OCI-LY1 (cell line): ENCODE results near the gene NTNG1.

Experiments
- EZH2 ChIP-seq: fragments of 200-600 bp; sonication (generic), shearing (Covaris generic); IDR thresholded peaks from 2 replicates; pipeline ENCODE4 v1.8.0; 2017; ENCODE audit warnings: borderline replicate concordance, mixed run types, mild to moderate bottlenecking, antibody characterized with exemption, low read length, moderate library complexity, mixed read lengths
- TF ChIP-seq, protein P1 (sequence below): fragments of 200-600 bp; sonication (generic), shearing (Covaris generic); IDR thresholded peaks from 2 replicates; pipeline ENCODE4 v1.5.1; 2017; ENCODE audit warnings: mild to moderate bottlenecking, antibody characterized with exemption, low read length, moderate library complexity, mixed read lengths

DNA sequence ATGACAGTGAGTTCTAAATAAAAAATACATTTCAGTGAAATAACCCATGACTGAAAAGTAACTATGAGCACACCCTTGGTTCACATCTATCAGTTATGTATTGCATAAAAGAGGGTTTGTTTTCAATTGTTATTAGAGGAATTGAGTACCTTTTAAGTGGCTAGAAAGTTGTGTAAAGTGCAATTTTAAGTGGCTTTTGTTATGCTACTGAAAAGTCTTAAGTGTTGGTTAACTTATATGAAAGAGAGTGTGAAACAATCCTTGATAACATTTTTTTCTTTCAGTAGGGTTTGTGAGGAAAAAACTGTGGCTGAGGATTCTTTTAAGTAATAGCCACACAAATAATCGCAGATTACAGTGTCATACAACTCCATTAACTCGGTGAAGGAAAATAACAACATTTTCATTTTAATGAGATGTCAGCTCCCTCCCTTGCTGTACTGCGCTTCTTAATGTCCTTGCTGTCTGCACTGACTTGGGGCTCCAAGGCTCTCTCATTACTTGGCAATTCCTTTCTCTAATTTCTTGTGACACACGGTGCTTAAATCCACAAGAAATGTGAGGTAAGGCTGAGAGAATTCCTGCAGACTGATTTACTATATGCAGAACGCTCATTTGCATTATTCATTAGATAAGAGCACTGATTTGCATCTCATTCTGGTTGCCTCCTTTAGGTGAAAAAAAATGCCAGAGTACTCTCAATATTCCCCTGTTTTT lies 40.6 kb downstream of the NTNG1 start:
- TF ChIP-seq, protein P1, sequence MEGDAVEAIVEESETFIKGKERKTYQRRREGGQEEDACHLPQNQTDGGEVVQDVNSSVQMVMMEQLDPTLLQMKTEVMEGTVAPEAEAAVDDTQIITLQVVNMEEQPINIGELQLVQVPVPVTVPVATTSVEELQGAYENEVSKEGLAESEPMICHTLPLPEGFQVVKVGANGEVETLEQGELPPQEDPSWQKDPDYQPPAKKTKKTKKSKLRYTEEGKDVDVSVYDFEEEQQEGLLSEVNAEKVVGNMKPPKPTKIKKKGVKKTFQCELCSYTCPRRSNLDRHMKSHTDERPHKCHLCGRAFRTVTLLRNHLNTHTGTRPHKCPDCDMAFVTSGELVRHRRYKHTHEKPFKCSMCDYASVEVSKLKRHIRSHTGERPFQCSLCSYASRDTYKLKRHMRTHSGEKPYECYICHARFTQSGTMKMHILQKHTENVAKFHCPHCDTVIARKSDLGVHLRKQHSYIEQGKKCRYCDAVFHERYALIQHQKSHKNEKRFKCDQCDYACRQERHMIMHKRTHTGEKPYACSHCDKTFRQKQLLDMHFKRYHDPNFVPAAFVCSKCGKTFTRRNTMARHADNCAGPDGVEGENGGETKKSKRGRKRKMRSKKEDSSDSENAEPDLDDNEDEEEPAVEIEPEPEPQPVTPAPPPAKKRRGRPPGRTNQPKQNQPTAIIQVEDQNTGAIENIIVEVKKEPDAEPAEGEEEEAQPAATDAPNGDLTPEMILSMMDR, result no peak
- no peak for TF ChIP-seq EZH2
